ENCODE data around the gene ADAM12.

GRCh38 chr10:126349101-126349500 is 39.2 kb downstream of the ADAM12 start:
- no peak for TF ChIP-seq CTCF (IDR thresholded peaks at IDR 0.05; ENCODE audit: insufficient read depth, low read depth, low read length)
- no peak for TF ChIP-seq EZH2 (IDR thresholded peaks at IDR 0.05; ENCODE audit: insufficient read depth, low read length)

All from astrocyte (in vitro differentiated cells and primary cell).